ENCODE measurements around the gene PPP4C.

DNA sequence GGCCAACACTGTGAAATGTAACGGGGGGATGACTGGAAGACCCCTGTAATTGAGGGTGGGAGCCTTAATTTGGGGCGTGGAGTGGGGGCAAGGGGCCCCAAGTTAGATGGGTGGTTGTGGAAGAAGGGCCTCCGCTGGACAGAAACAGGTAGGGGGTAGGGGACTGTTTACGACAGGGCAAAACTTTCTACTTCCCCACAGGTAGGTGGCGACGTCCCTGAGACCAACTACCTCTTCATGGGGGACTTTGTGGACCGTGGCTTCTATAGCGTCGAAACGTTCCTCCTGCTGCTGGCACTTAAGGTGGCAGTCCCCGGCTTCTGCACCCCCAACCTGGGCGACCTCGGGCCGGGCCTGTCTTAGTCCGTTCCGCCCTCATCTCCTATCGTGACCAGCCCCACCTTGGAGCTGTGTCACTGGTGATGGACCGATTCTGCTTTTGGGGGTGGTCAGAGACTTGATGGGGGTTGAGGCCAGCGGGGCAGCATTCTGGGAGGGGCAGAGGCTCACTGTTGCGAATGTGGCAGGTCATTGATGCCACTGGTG is 6.8 kb downstream of the PPP4C start:
- TF ChIP-seq, protein P1, sequence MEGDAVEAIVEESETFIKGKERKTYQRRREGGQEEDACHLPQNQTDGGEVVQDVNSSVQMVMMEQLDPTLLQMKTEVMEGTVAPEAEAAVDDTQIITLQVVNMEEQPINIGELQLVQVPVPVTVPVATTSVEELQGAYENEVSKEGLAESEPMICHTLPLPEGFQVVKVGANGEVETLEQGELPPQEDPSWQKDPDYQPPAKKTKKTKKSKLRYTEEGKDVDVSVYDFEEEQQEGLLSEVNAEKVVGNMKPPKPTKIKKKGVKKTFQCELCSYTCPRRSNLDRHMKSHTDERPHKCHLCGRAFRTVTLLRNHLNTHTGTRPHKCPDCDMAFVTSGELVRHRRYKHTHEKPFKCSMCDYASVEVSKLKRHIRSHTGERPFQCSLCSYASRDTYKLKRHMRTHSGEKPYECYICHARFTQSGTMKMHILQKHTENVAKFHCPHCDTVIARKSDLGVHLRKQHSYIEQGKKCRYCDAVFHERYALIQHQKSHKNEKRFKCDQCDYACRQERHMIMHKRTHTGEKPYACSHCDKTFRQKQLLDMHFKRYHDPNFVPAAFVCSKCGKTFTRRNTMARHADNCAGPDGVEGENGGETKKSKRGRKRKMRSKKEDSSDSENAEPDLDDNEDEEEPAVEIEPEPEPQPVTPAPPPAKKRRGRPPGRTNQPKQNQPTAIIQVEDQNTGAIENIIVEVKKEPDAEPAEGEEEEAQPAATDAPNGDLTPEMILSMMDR (IDR thresholded peaks at IDR 0.05; ENCODE audit: insufficient read depth, low read length) = no peak
- TF ChIP-seq POLR2AphosphoS5 (IDR thresholded peaks at IDR 0.05; ENCODE audit: low read depth) (no peak), GABPA (IDR thresholded peaks at IDR 0.05; ENCODE audit: low read depth) (no peak), SPI1 (IDR thresholded peaks at IDR 0.05; ENCODE audit: borderline replicate concordance, low read depth) (no peak)
